Muscle of back (tissue), 11 donors: ENCODE measurements around the gene SEPTIN5. TPM values are rescaled to one million over a fixed set of nuclear protein-coding genes. Genes with fewer than 3 reads are reported as not detected.

Source experiments
- DNase-seq, 3 donors: peaks; one replicate each; pipeline versions ENCODE4 v3.0.0 to v3.0.0-alpha.2; 2013
- polyA plus RNA-seq, 10 donors: library from polyadenylated mRNA; unstranded; fragments of 120-200 nt; gene quantifications; one replicate each; pipeline ENCODE4 v1.2.1, GENCODE V29; 2013; ENCODE audit not compliant: insufficient read length in 10 of 10

The SEPTIN5 gene
- polyA plus RNA-seq, 10 donors: 83.2 to 122 (median 105) TPM

- no peak for DNase-seq
Measured at GRCh38 chr22:19731361-19732135, 17.2 kb downstream of the SEPTIN5 start.

DNA sequence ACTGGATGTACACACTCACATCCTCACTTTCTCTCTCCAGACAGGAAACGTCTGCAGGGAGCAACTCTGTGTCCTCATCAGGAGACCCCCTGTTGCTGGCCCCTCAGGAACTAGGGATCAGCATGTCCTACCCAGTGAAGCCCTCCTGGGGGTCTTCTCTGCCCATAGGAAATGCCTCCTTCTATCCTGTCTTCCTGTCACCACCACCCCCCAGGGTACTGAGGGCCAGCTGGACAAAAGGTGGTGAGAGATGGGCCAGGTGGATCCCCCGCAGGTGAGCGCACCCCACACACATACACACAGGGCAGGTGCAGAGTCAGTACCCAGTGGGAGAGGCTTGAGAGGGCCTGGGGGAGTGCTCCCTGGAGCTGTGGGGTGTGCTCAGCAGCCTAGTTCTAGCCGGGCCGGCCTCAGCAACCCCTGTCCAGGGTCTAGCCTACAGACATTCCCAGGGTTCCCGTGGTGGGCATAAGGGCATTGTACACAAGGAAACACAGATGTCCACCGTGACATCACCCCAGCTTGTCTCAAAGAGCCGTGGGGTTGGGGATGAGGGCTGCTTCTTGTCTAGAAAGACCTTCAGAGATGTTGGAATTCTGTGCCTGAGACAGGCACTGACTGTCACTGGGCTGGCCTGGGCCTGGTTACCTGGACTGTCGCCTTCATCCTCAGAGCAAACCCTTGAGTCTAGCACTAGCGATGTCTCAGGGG lies 18.3 kb downstream of the SEPTIN5 start:
- DNase-seq: no peak

GRCh38 chr22:19733755-19734154 lies 19.5 kb downstream of the SEPTIN5 start:
- DNase-seq: no peak

DNA sequence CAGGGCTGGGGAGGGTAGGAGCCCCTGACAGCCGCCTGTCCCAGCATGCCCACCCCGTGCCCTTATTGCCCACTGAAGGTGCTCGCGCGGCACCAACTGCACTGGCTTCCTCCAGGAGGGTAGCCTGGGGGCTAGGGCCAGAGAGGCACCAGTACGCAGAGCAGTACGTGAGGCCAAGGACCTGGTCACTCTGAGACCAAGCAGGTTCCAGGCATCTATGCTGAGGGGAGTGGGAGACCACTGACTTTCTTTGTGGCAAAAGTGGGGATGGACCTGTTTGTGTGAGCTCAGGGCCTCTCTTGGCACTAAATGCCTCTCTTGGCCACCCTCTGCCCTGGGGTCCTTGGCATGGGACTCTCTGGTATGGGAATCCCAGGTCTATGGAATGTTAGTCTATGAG lies 19.9 kb downstream of the SEPTIN5 start:
- DNase-seq: no peak

DNA sequence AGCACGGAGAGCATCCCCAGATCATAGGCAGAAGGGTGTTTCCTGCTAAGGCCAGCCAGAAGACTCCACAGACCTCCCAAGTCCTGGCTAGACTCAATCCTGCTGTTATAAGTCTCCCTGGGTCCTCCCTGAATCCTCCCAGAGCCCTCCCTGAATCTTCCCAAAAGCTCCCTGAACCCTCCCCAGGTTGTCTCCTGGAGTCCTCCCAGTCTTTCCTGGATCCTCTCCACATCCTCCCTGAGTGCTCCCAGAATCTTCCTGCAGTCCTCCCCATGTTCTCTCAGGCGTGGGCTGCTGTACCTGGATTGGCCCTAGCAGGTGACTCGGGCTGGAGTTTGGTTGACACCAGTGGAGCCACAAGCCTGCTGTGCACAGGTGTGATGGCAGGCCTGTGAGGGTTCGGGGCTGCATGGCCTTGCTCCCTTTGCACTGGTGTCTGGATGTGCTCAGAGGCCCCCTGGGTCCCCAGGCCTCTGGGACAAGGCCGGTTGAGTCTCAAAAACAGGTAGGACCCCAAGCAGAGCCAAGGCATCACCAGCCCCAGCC lies 20.6 kb downstream of the SEPTIN5 start:
- no peak for DNase-seq

DNA sequence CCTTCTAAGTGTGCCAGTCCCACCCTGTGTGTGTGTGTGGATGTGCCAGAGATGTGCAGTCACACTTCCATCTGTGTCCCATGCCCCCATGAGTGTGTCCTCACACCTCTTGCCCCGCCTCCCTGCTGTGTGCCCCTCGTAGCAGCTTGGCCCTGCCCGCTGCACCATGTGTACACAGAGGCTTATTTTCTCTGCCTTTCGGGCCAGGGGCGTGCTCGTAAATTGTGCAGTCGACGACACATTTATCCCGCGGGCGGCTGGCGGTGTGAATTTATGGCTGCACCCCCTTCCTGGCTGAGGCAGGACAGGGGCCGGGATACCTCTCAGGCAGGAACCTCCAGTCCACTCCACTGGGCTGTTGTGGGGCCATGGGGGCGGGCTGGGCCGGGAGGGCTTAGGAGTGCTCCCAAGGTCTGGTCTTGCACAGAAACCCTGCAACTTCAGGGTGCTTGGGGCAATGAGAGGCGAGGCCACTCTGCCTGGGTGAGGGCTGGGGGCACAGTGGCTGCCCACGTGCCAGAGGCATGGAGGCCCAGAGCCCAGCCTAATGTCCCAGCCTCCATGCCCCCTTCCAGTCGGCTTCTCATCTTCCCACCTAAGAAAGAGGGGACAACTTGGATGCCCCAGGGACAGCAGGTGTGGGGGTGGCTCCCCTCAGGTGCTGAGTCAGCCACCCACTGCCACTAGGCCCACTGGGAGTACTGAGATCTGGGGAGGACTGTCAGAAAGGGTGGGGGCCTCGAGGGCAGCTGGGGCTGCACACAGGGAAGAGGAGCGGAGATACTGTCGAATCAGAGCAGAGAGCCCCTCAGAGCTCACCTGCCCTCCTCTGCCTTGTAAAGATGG lies 21.6 kb downstream of the SEPTIN5 start:
- no peak for DNase-seq

- DNase-seq: no peak
Measured at GRCh38 chr22:19737846-19738663, 23.8 kb downstream of the SEPTIN5 start.

GRCh38 chr22:19738664-19739447 lies 24.6 kb downstream of the SEPTIN5 start:
- DNase-seq: no peak

DNA sequence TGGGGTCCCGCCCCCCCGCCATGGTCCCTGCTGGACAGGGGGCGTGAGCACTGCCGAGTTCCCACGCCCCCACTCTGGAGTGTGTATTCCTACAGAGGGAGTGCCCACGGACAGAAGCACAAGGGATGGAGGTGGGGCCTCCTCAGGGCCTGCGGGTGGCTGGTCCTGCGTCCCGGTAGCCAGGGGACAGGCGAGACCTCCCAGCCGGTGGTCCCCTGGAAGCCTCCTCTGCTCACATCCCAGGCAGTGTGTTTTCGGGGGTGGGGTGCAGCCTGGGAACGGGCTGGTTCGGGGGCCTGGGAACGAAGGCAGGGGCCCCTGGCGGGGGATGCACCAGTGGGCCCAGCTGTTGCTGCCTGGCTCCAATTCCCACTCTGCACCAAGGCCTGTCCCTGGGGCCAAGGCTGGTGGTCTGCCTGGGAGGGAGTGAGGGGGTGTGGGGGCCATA lies 25.2 kb downstream of the SEPTIN5 start:
- DNase-seq: no peak

GRCh38 chr22:19739911-19740449 lies 25.7 kb downstream of the SEPTIN5 start:
- no peak for DNase-seq

GRCh38 chr22:19740586-19740985 lies 26.3 kb downstream of the SEPTIN5 start:
- no peak for DNase-seq

DNA sequence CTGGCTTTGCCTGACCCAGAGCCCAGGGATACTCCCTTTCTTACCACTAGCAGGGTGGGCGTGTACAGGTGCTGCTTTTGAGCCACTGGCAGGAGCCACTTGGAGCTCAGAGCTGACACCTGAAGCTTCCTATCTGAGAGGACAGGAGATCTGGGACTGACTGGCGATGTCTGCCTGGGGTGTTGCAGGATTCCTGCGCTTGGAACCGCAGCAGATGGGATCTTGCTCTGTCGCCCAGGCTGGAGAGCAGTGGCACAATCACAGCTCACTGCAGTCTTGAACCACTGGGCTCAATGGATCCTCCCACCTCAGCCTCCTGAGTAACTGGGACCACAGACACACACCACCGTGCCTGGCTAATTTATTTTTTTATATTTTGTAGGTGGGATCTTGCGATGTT lies 26.8 kb downstream of the SEPTIN5 start:
- no peak for DNase-seq

GRCh38 chr22:19742160-19743066 lies 28.1 kb downstream of the SEPTIN5 start:
- no peak for DNase-seq

GRCh38 chr22:19743081-19743480 lies 28.8 kb downstream of the SEPTIN5 start:
- no peak for DNase-seq

DNA sequence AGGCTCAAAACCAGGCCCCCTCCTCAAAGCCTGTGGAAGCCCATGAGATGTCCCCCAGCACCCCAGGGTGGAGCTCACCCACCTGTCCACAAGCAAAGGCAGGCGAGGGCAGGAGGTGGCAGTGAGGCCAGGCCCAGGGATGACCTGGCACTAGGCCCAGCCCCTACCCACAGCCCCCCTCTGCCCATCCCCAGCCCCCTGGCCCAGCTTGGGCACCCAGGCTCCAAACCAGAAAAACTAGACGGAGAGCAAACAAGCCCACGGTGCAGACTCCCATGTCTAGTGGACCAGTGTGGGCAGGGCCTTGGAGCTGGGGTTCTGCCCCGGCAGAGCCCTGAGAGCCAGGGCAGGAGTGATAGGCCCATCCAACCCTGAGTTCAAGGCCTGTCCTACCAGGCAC lies 29.3 kb downstream of the SEPTIN5 start:
- DNase-seq: no peak

- no peak for DNase-seq
Measured at GRCh38 chr22:19744350-19745006, 30.2 kb downstream of the SEPTIN5 start.

DNA sequence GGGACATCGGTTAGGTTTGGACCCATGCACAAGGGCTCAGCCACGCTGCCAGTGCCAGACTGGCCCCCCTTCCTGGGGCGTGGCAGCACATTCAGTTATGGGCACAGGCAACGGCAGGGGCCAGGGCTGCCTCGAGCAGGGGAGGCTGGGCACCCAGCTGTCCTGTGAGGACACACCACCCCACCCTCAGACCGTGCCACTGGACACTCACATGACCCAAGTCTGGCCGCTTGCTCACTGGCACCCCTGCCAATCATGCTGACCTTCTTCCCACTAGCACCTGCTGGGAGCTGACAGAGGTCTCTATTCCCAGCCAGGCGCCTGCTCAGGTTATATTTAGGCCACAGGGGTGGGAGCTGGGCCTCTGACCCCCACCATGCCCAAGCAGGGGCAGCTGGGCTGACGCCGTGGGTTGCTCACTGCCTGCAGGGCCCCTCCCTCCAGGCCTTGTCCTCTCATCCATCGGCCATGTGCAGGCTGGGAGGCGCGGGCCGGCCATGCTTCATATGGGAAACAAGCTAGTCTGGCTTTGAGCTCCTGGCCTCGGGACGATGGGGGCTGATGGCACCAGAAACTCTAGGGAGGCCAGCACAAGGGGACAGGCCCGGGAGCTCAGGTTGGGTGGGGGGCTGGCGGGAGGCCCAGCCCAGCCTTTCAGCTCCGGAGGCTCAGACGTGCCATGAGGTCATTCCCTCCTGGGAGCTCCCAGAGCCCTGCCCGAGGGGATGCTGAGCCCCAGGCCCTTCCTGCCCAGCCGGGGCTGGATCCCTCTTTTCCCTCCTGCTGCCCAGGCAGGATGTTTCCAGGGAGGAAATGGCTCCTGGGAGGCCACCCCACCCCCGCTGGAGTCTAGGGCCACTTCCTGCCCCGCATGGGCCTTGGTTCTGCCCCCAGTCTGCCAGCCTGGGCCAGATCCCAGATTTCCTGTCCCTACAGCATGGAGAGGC lies 31.1 kb downstream of the SEPTIN5 start:
- DNase-seq: peak; percentile 67 to 80 (median 70)
